ENCODE data around the gene EXOC3L1. TPM values are rescaled to one million over a fixed set of nuclear protein-coding genes. Genes with fewer than 3 reads are reported as not detected.

Gene EXOC3L1
- total RNA-seq, 1 experiment from 2014 or later = 4.0 TPM

DNA sequence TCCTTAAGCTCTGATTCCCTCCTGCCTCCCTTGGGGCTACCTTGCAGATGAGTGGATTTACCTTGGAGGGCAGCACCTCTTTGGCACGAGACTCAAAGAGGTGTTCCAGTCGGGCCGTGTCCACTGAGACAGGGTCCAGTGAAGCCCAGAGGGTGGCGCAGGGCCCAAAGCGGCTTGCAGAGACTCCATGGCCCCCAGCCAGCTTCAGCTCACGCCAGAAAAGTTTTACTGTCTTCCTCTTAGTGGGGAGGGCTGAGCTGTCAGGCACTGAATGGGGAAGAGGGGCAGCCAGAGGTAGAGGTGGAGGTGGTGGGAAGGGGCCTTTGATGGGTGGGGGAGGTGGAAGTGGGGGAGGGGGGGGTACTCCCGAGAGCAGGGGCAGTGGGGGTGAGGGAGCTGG, 43.7 kb upstream of the EXOC3L1 start:
- no peaks in the 10 kb centered on the region for H3K9me3 Mint-ChIP-seq
- H3K4me3 Mint-ChIP-seq = no peak overlapping the region
- DNase-seq (ENCODE audit: low spot score) (no peak), ATAC-seq (no peak)
- peaks cover 45% of the 10 kb centered on the region for H3K36me3 Mint-ChIP-seq
- CTCF ChIA-PET = interaction anchor here (3.7 kb wide), 1 partner anchor 13 kb away, joined by 15 read pairs; the partner anchor contains the start of gene FHOD1
- no peak overlapping the region for H3K27ac Mint-ChIP-seq
- peaks cover 10% of the 10 kb centered on the region for H3K4me1 Mint-ChIP-seq
- POLR2A ChIA-PET = interaction anchor here (1.0 kb wide), 1 partner anchor 14 kb away, joined by 3 read pairs; no protein-coding TSS in a partner anchor
- no peaks in the 10 kb centered on the region for H3K27me3 Mint-ChIP-seq (ENCODE audit: low read depth)
- no peak for TF ChIP-seq SMAD4 (CRISPR knock-in tag; IDR thresholded peaks at IDR 0.05)
- TF ChIP-seq ZNF317 (CRISPR knock-in tag; IDR thresholded peaks at IDR 0.05; ENCODE audit: borderline replicate concordance, low read depth) = no peak
- TF ChIP-seq, protein P1, sequence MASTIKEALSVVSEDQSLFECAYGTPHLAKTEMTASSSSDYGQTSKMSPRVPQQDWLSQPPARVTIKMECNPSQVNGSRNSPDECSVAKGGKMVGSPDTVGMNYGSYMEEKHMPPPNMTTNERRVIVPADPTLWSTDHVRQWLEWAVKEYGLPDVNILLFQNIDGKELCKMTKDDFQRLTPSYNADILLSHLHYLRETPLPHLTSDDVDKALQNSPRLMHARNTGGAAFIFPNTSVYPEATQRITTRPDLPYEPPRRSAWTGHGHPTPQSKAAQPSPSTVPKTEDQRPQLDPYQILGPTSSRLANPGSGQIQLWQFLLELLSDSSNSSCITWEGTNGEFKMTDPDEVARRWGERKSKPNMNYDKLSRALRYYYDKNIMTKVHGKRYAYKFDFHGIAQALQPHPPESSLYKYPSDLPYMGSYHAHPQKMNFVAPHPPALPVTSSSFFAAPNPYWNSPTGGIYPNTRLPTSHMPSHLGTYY (CRISPR knock-in tag; IDR thresholded peaks at IDR 0.05) = no peak
- no peak for TF ChIP-seq TP53 (CRISPR knock-in tag; IDR thresholded peaks at IDR 0.05)
- no peak for TF ChIP-seq ATF1 (CRISPR knock-in tag; IDR thresholded peaks at IDR 0.05)
- no peak for TF ChIP-seq ZNF138 (CRISPR knock-in tag; conservative IDR thresholded peaks at IDR 0.05)
- TF ChIP-seq, protein P2, sequence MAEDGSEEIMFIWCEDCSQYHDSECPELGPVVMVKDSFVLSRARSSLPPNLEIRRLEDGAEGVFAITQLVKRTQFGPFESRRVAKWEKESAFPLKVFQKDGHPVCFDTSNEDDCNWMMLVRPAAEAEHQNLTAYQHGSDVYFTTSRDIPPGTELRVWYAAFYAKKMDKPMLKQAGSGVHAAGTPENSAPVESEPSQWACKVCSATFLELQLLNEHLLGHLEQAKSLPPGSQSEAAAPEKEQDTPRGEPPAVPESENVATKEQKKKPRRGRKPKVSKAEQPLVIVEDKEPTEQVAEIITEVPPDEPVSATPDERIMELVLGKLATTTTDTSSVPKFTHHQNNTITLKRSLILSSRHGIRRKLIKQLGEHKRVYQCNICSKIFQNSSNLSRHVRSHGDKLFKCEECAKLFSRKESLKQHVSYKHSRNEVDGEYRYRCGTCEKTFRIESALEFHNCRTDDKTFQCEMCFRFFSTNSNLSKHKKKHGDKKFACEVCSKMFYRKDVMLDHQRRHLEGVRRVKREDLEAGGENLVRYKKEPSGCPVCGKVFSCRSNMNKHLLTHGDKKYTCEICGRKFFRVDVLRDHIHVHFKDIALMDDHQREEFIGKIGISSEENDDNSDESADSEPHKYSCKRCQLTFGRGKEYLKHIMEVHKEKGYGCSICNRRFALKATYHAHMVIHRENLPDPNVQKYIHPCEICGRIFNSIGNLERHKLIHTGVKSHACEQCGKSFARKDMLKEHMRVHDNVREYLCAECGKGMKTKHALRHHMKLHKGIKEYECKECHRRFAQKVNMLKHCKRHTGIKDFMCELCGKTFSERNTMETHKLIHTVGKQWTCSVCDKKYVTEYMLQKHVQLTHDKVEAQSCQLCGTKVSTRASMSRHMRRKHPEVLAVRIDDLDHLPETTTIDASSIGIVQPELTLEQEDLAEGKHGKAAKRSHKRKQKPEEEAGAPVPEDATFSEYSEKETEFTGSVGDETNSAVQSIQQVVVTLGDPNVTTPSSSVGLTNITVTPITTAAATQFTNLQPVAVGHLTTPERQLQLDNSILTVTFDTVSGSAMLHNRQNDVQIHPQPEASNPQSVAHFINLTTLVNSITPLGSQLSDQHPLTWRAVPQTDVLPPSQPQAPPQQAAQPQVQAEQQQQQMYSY (CRISPR knock-in tag; IDR thresholded peaks at IDR 0.05) = no peak
- TF ChIP-seq TCF7 (CRISPR knock-in tag; IDR thresholded peaks at IDR 0.05; ENCODE audit: low read depth) = no peak
- TF ChIP-seq, protein P3, sequence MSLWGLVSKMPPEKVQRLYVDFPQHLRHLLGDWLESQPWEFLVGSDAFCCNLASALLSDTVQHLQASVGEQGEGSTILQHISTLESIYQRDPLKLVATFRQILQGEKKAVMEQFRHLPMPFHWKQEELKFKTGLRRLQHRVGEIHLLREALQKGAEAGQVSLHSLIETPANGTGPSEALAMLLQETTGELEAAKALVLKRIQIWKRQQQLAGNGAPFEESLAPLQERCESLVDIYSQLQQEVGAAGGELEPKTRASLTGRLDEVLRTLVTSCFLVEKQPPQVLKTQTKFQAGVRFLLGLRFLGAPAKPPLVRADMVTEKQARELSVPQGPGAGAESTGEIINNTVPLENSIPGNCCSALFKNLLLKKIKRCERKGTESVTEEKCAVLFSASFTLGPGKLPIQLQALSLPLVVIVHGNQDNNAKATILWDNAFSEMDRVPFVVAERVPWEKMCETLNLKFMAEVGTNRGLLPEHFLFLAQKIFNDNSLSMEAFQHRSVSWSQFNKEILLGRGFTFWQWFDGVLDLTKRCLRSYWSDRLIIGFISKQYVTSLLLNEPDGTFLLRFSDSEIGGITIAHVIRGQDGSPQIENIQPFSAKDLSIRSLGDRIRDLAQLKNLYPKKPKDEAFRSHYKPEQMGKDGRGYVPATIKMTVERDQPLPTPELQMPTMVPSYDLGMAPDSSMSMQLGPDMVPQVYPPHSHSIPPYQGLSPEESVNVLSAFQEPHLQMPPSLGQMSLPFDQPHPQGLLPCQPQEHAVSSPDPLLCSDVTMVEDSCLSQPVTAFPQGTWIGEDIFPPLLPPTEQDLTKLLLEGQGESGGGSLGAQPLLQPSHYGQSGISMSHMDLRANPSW (CRISPR knock-in tag; conservative IDR thresholded peaks at IDR 0.05; ENCODE audit: low read depth) = no peak
- TF ChIP-seq ZNF121 (CRISPR knock-in tag; IDR thresholded peaks at IDR 0.05) = no peak
- TF ChIP-seq, protein P4, sequence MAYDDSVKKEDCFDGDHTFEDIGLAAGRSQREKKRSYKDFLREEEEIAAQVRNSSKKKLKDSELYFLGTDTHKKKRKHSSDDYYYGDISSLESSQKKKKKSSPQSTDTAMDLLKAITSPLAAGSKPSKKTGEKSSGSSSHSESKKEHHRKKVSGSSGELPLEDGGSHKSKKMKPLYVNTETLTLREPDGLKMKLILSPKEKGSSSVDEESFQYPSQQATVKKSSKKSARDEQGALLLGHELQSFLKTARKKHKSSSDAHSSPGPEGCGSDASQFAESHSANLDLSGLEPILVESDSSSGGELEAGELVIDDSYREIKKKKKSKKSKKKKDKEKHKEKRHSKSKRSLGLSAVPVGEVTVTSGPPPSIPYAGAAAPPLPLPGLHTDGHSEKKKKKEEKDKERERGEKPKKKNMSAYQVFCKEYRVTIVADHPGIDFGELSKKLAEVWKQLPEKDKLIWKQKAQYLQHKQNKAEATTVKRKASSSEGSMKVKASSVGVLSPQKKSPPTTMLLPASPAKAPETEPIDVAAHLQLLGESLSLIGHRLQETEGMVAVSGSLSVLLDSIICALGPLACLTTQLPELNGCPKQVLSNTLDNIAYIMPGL (CRISPR knock-in tag; IDR thresholded peaks at IDR 0.05) = no peak
- no peak for TF ChIP-seq GTF2I (CRISPR knock-in tag; conservative IDR thresholded peaks at IDR 0.05)

DNA sequence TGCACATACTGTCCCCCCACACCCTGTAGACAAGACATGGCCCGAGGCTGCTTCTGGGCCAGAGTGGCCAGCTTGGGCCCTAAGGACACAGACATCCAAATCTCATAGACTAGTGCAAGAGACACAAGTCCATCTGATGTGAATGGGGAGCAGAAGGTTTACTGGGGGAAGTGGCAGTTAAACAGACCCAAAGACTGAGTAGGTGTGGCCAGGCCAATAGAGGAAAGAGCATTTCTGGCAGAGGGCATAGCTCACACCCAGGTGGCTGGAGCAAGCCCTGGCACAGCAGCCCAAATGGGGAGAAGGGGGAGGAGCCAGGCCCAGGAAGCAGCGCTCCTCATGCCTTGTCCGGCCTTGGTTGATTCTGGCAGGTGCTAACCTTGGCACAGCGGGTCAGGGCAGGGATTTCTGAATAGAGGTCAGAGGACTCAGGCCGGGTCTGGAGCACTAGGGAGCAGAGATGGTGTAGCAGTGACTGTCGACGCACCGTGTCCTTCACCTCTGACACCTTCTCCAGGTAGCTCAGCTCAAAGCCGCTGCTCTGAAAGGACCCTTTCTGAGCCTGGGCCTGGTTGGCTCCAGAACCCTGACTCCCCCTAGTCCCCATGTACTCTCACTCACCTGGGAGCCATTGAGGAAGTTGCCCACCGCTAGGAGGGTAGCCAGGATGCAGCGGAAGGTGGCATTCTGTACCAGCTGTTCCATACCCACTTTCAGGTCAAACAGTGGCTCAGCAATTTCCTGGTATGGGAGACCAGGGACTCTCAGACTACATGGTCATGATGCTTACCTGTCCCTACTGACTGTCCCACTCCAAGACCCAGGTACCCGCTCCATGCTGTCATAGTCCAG, 41.1 kb upstream of the EXOC3L1 start:
- TF ChIP-seq, protein P2 (CRISPR knock-in tag; IDR thresholded peaks at IDR 0.05) = no peak
- no peak for TF ChIP-seq ZNF423 (CRISPR knock-in tag; IDR thresholded peaks at IDR 0.05)
- no peak for TF ChIP-seq SP1 (CRISPR knock-in tag; conservative IDR thresholded peaks at IDR 0.05)
- no peak for TF ChIP-seq TP53 (CRISPR knock-in tag; IDR thresholded peaks at IDR 0.05)
- TF ChIP-seq ZNF263 (CRISPR knock-in tag; IDR thresholded peaks at IDR 0.05; ENCODE audit: low read depth) = no peak
- ChIA-PET CTCF (interaction anchor here (3.7 kb wide), 1 partner anchor 15 kb away, joined by 15 read pairs; the partner anchor contains the start of gene FHOD1), POLR2A (no interaction called here)
- no peaks in the 10 kb centered on the region for H3K27me3 Mint-ChIP-seq (ENCODE audit: low read depth)
- H3K36me3 Mint-ChIP-seq = peaks cover 37% of the 10 kb centered on the region
- DNase-seq (ENCODE audit: low spot score) (no peak), ATAC-seq (no peak)
- no peak overlapping the region for H3K27ac Mint-ChIP-seq
- H3K4me1 Mint-ChIP-seq = peaks cover 11% of the 10 kb centered on the region
- no peak overlapping the region for H3K4me3 Mint-ChIP-seq
- no peaks in the 10 kb centered on the region for H3K9me3 Mint-ChIP-seq
